Measurements from ENCODE around the gene SOST. TPM values are rescaled to one million over a fixed set of nuclear protein-coding genes. Genes with fewer than 3 reads are reported as not detected.
A peak's percentile ranks its signal among the peaks of the same experiment; 100 is the strongest.

SOST gene
- total RNA-seq, 1 donor from 2014 or later: not detected

DNA sequence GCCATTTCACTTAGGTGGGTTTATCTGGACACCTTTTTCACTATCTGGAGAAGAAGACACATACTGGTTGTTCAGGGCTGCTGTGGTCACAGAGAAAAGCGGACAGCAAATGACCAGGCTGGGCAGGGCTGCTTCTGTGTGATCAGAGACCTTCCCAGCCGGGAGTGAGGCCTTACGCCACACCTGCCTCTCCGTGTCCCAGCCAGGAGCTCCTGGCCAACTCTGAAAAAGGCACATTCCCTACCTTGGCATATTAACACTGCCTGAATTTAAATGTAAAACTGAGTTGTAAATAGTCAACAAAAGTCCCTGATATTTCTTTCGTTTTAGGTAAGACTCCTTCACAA is 9.1 kb upstream of the SOST start:
- FAIRE-seq (no peak), DNase-seq (ENCODE audit: low read depth) (no peak)
- no peaks in the 10 kb centered on the region for H3K79me2 ChIP-seq (ENCODE audit: insufficient read depth, low read length)
- H3K27me3 Mint-ChIP-seq (ENCODE audit: low read depth, unreplicated experiment): peaks cover 2% of the 10 kb centered on the region
- H3K27ac ChIP-seq (ENCODE audit: low read depth, low read length): no peak overlapping the region
- H3K27me3 ChIP-seq (ENCODE audit: insufficient read depth, low read length): no peaks in the 10 kb centered on the region
- H4K20me1 ChIP-seq (ENCODE audit: insufficient read depth, low read length): peaks cover 23% of the 10 kb centered on the region
- peaks cover 22% of the 10 kb centered on the region for H3K36me3 ChIP-seq (ENCODE audit: insufficient read depth, low read length)
- no peak overlapping the region for H3K27ac Mint-ChIP-seq (ENCODE audit: unreplicated experiment)
- H3K9me3 ChIP-seq (ENCODE audit: insufficient read depth, low read depth, low read length): no peaks in the 10 kb centered on the region
- no peak overlapping the region for H3K4me2 ChIP-seq (ENCODE audit: low read length)
- no peak overlapping the region for H3K9ac ChIP-seq (ENCODE audit: low read length)
- H3K9me3 Mint-ChIP-seq (ENCODE audit: unreplicated experiment): no peaks in the 10 kb centered on the region
- no peak overlapping the region for H2AFZ ChIP-seq (ENCODE audit: low read depth, low read length)
- no peak overlapping the region for H3K4me3 Mint-ChIP-seq (ENCODE audit: unreplicated experiment)
- no peak overlapping the region for H3K4me3 ChIP-seq (ENCODE audit: insufficient read depth, low read depth, low read length)
- H3K36me3 Mint-ChIP-seq (ENCODE audit: low read depth, unreplicated experiment): peaks cover 17% of the 10 kb centered on the region
- no peaks in the 10 kb centered on the region for H3K4me1 Mint-ChIP-seq (ENCODE audit: low read depth, unreplicated experiment)
- TF ChIP-seq EZH2 (IDR thresholded peaks at IDR 0.05; ENCODE audit: insufficient read depth, low read length): no peak
- TF ChIP-seq, protein P1, sequence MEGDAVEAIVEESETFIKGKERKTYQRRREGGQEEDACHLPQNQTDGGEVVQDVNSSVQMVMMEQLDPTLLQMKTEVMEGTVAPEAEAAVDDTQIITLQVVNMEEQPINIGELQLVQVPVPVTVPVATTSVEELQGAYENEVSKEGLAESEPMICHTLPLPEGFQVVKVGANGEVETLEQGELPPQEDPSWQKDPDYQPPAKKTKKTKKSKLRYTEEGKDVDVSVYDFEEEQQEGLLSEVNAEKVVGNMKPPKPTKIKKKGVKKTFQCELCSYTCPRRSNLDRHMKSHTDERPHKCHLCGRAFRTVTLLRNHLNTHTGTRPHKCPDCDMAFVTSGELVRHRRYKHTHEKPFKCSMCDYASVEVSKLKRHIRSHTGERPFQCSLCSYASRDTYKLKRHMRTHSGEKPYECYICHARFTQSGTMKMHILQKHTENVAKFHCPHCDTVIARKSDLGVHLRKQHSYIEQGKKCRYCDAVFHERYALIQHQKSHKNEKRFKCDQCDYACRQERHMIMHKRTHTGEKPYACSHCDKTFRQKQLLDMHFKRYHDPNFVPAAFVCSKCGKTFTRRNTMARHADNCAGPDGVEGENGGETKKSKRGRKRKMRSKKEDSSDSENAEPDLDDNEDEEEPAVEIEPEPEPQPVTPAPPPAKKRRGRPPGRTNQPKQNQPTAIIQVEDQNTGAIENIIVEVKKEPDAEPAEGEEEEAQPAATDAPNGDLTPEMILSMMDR (IDR thresholded peaks at IDR 0.05; ENCODE audit: insufficient read depth, low read depth, low read length): no peak
- H3K4me1 ChIP-seq (ENCODE audit: insufficient read depth, low read length): no peaks in the 10 kb centered on the region

DNA sequence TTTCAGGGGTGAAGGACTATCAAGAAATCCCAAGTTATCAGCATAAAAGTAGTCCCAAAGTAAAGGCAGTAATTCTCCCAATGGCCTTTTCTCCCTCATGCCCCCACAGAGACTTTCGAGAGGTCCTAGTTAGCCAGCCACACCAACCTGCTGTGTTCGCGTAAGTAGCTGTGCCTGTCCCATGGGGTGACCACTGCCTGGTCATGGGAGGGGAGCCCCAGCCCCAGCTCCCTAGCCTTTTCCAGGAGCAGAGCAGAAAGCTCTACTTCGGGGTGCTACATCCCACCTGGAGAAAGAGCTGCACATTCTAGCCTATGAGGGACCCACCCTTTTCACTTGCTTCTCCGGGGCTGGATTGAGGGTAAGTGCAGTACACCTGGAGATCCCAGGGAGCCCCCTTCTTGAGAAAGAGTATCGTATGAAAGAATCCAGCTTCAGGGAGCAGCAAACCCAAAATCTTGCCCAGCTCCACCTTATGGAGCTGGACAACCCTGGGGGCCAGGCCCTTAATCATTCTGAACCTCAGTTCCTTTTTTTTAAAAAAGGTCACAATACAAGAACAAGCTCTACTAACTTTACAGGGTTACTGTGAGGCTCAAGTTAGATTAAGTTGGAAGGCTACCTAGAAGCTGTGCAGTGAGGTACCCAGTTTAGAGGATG is 8.6 kb upstream of the SOST start:
- Histone ChIP-seq H3K4me1 (ENCODE audit: insufficient read depth, low read length) (no peaks in the 10 kb centered on the region), H3K27ac (ENCODE audit: low read depth, low read length) (no peak overlapping the region), H3K27me3 (ENCODE audit: insufficient read depth, low read length) (no peaks in the 10 kb centered on the region), H3K4me2 (ENCODE audit: low read length) (no peak overlapping the region), H3K79me2 (ENCODE audit: insufficient read depth, low read length) (no peaks in the 10 kb centered on the region), H3K4me3 (ENCODE audit: insufficient read depth, low read depth, low read length) (no peak overlapping the region), H2AFZ (ENCODE audit: low read depth, low read length) (no peak overlapping the region), H3K9me3 (ENCODE audit: insufficient read depth, low read depth, low read length) (no peaks in the 10 kb centered on the region), H3K36me3 (ENCODE audit: insufficient read depth, low read length) (peaks cover 17% of the 10 kb centered on the region), H4K20me1 (ENCODE audit: insufficient read depth, low read length) (peaks cover 18% of the 10 kb centered on the region), H3K9ac (ENCODE audit: low read length) (no peak overlapping the region)
- Mint-ChIP-seq H3K9me3 (ENCODE audit: unreplicated experiment) (no peaks in the 10 kb centered on the region), H3K27me3 (ENCODE audit: low read depth, unreplicated experiment) (peaks cover 2% of the 10 kb centered on the region), H3K4me1 (ENCODE audit: low read depth, unreplicated experiment) (no peaks in the 10 kb centered on the region), H3K36me3 (ENCODE audit: low read depth, unreplicated experiment) (peaks cover 12% of the 10 kb centered on the region), H3K4me3 (ENCODE audit: unreplicated experiment) (no peak overlapping the region), H3K27ac (ENCODE audit: unreplicated experiment) (no peak overlapping the region)
- no peak for TF ChIP-seq EZH2 (IDR thresholded peaks at IDR 0.05; ENCODE audit: insufficient read depth, low read length)
- TF ChIP-seq, protein P1 (IDR thresholded peaks at IDR 0.05; ENCODE audit: insufficient read depth, low read depth, low read length): no peak
- DNase-seq (ENCODE audit: low read depth) (no peak), FAIRE-seq (no peak)

DNA sequence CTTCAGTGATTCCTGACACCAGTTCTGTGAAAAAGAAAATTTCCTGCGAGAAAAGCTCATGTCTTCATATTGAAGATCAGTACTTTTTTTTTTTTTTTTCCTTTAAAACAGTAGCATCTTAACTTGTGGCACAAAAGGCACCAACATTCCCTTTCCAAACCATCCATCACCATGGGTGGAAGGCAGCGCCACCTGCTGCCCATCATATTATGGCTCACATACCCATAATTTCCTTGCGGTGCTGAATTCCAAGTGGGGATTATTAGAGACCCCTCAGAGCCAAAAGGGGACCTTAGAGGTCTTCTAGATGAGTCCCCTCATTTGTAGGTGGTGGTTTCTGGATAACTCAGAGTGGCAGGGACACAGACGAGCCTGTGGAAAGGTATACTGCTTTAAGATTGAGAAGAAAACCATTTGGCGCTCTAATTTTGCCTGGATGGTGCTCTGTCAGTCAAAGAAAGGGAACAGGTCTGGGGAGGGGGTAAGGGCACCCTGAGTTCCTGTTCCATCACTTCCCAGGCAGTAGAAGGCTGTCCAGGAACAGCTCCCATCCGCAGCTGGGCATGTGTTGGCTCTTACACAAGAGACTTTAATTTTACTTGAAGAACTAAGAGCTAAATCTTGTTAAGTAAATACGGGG is 7.9 kb upstream of the SOST start:
- Mint-ChIP-seq H3K36me3 (ENCODE audit: low read depth, unreplicated experiment) (peaks cover 10% of the 10 kb centered on the region), H3K9me3 (ENCODE audit: unreplicated experiment) (no peaks in the 10 kb centered on the region), H3K27ac (ENCODE audit: unreplicated experiment) (no peak overlapping the region), H3K4me1 (ENCODE audit: low read depth, unreplicated experiment) (no peaks in the 10 kb centered on the region), H3K27me3 (ENCODE audit: low read depth, unreplicated experiment) (peaks cover 2% of the 10 kb centered on the region), H3K4me3 (ENCODE audit: unreplicated experiment) (no peak overlapping the region)
- no peaks in the 10 kb centered on the region for H3K79me2 ChIP-seq (ENCODE audit: insufficient read depth, low read length)
- peaks cover 14% of the 10 kb centered on the region for H3K36me3 ChIP-seq (ENCODE audit: insufficient read depth, low read length)
- TF ChIP-seq, protein P1 (IDR thresholded peaks at IDR 0.05; ENCODE audit: insufficient read depth, low read depth, low read length): peak; percentile 85
- TF ChIP-seq EZH2 (IDR thresholded peaks at IDR 0.05; ENCODE audit: insufficient read depth, low read length): no peak
- H4K20me1 ChIP-seq (ENCODE audit: insufficient read depth, low read length): peaks cover 16% of the 10 kb centered on the region
- no peak for FAIRE-seq
- H3K9ac ChIP-seq (ENCODE audit: low read length): no peak overlapping the region
- no peaks in the 10 kb centered on the region for H3K27me3 ChIP-seq (ENCODE audit: insufficient read depth, low read length)
- peak; percentile 14 for DNase-seq (ENCODE audit: low read depth)
- no peak overlapping the region for H3K4me2 ChIP-seq (ENCODE audit: low read length)
- H3K4me1 ChIP-seq (ENCODE audit: insufficient read depth, low read length): no peaks in the 10 kb centered on the region
- no peak overlapping the region for H2AFZ ChIP-seq (ENCODE audit: low read depth, low read length)
- no peak overlapping the region for H3K27ac ChIP-seq (ENCODE audit: low read depth, low read length)
- no peaks in the 10 kb centered on the region for H3K9me3 ChIP-seq (ENCODE audit: insufficient read depth, low read depth, low read length)
- H3K4me3 ChIP-seq (ENCODE audit: insufficient read depth, low read depth, low read length): no peak overlapping the region
